Keratinocyte (primary cell): ENCODE measurements around the gene SNX30. TPM values are rescaled to one million over a fixed set of nuclear protein-coding genes. Genes with fewer than 3 reads are reported as not detected.

ENCODE experiments used
- DNase-seq: peaks from one replicate; pipeline ENCODE4 v3.0.0-alpha.2; 2011; ENCODE audit warnings: low read depth, missing footprints, low spot score
- FAIRE-seq: peaks from 2 replicates; lab custom pipeline; 2011; peaks lifted over from hg19 to GRCh38; lab: Jason Lieb, UNC
- H2AFZ ChIP-seq: 2 replicates; pipeline ENCODE4 v1.6.0; 2012; ENCODE audit warnings: low read length, control low read depth, inconsistent platforms; ENCODE audit not compliant: control insufficient read depth
- H3K27ac ChIP-seq: 2 replicates; pipeline ENCODE4 v1.5.1; 2011; ENCODE audit warnings: low read length; ENCODE audit not compliant: control insufficient read depth, insufficient read depth
- H3K27me3 ChIP-seq: 3 replicates; pipeline ENCODE4 v1.6.0; 2011; ENCODE audit warnings: low read length; ENCODE audit not compliant: control insufficient read depth, insufficient read depth; ENCODE audit errors: extremely low read depth
- H3K36me3 ChIP-seq, 2 experiments: 2 replicates in 1 of 2; 3 replicates in 1 of 2; pipeline ENCODE4 v1.5.1; 2011; ENCODE audit warnings: low read length in 2 of 2, mild to moderate bottlenecking in 1 of 2; ENCODE audit not compliant: control insufficient read depth in 2 of 2, insufficient read depth in 2 of 2; ENCODE audit errors: extremely low read depth in 1 of 2
- H3K4me1 ChIP-seq: 3 replicates; pipeline ENCODE4 v1.5.1; 2011; ENCODE audit warnings: low read length; ENCODE audit not compliant: control insufficient read depth, insufficient read depth; ENCODE audit errors: extremely low read depth
- H3K4me2 ChIP-seq: 3 replicates; pipeline ENCODE4 v1.6.0; 2011; ENCODE audit warnings: low read depth, low read length; ENCODE audit not compliant: control insufficient read depth, insufficient read depth; ENCODE audit errors: extremely low read depth
- H3K4me3 ChIP-seq, 3 experiments: fragments of 200-600 bp in 1 of 3; sonication (generic) in 1 of 3; 2 replicates in 2 of 3; 3 replicates in 1 of 3; pipeline ENCODE4 v1.5.1; 2011 to 2016; ENCODE audit warnings: low read length in 3 of 3, mild to moderate bottlenecking in 3 of 3, control low read depth in 2 of 3, inconsistent platforms in 1 of 3, low read depth in 1 of 3, mixed read lengths in 1 of 3, mixed run types in 1 of 3, moderate library complexity in 1 of 3; ENCODE audit not compliant: control insufficient read depth in 2 of 3, insufficient read depth in 2 of 3; ENCODE audit errors: extremely low read depth in 1 of 3
- H3K79me2 ChIP-seq: 2 replicates; pipeline ENCODE4 v1.6.0; 2012; ENCODE audit warnings: low read length; ENCODE audit not compliant: control insufficient read depth, insufficient read depth
- H3K9ac ChIP-seq: 3 replicates; pipeline ENCODE4 v1.6.0; 2011; ENCODE audit warnings: low read length; ENCODE audit not compliant: control insufficient read depth, insufficient read depth; ENCODE audit errors: extremely low read depth
- H3K9me1 ChIP-seq: 3 replicates; pipeline ENCODE4 v1.6.0; 2011; ENCODE audit warnings: low read length; ENCODE audit not compliant: control insufficient read depth, insufficient read depth; ENCODE audit errors: extremely low read depth
- H3K9me3 ChIP-seq: 2 replicates; pipeline ENCODE4 v1.5.1; 2012; ENCODE audit warnings: low read depth, low read length; ENCODE audit not compliant: control insufficient read depth
- H4K20me1 ChIP-seq: 3 replicates; pipeline ENCODE4 v1.6.0; 2011; ENCODE audit warnings: low read length; ENCODE audit not compliant: control insufficient read depth, insufficient read depth; ENCODE audit errors: extremely low read depth
- CTCF ChIP-seq, 3 experiments: IDR thresholded peaks in 1 of 3; conservative IDR thresholded peaks in 1 of 3; optimal IDR thresholded peaks in 1 of 3; 2 replicates in 2 of 3; 3 replicates in 1 of 3; pipeline versions ENCODE3 to v1.5.1; 2011; ENCODE audit warnings: low read length in 3 of 3, mild to moderate bottlenecking in 3 of 3, moderate library complexity in 2 of 3, control low read depth in 1 of 3, inconsistent platforms in 1 of 3; ENCODE audit not compliant: insufficient read depth in 2 of 3; ENCODE audit errors: extremely low read depth in 1 of 3
- EZH2 ChIP-seq: IDR thresholded peaks from one replicate; pipeline ENCODE4 v1.6.1; 2012; ENCODE audit warnings: inconsistent platforms, mild to moderate bottlenecking, low read length, moderate library complexity
- dilution Hi-C: fragments of 300-500 bp; cut with MboI; formaldehyde crosslinking; loops from one replicate; pipeline ENCODE4 v1.7.0; 2020; ENCODE audit warnings: low sequenced_read_pairs; ENCODE audit not compliant: extremely low pct_ligation_motif_present
- polyA plus RNA-seq, 5 experiments: library from polyadenylated mRNA; depleted of rRNA in 3 of 5; stranded (reverse) in 3 of 5; stranded (forward) in 1 of 5; unstranded in 1 of 5; fragments of >200 nt; gene quantifications; 1 replicate in 1 of 5; 2 replicates in 3 of 5; 3 replicates in 1 of 5; pipeline versions ENCODE4 v1.2.1 to v1.2.3, GENCODE V29; 2011 to 2012; ENCODE audit warnings: missing spikeins in 2 of 5, low read depth in 1 of 5, low replicate concordance in 1 of 5

Gene SNX30
- polyA plus RNA-seq, 1 donor (not counting 4 experiments of a cell fraction or from before 2014, with no cell fraction given), result 9.0 TPM

- dilution Hi-C loops, result no loop called here
- H3K9ac ChIP-seq, result no peak overlapping the region
- no peak for TF ChIP-seq EZH2
- no peak for TF ChIP-seq CTCF (optimal IDR thresholded peaks at IDR 0.05 in 1 of 3, IDR thresholded peaks at IDR 0.05 in 1 of 3, conservative IDR thresholded peaks at IDR 0.05 in 1 of 3; ENCODE audit: extremely low read depth in 1 of 3, insufficient read depth in 2 of 3, low read length in 3 of 3)
- no peaks in the 10 kb centered on the region for H3K79me2 ChIP-seq
- no peak overlapping the region for H3K4me2 ChIP-seq
- H3K36me3 ChIP-seq, result no peaks in the 10 kb centered on the region
- FAIRE-seq (peak; percentile 71), DNase-seq (no peak)
- H3K9me1 ChIP-seq, result no peaks in the 10 kb centered on the region
- no peak overlapping the region for H2AFZ ChIP-seq
- H3K9me3 ChIP-seq, result no peaks in the 10 kb centered on the region
- H3K4me1 ChIP-seq, result no peaks in the 10 kb centered on the region
- H3K27me3 ChIP-seq, result peaks cover 20% of the 10 kb centered on the region
- no peak overlapping the region for H3K27ac ChIP-seq
- no peaks in the 10 kb centered on the region for H4K20me1 ChIP-seq
- H3K4me3 ChIP-seq, result no peak overlapping the region
Measured at GRCh38 chr9:112894041-112894440, 143.5 kb downstream of the SNX30 start.

- Histone ChIP-seq H2AFZ (no peak overlapping the region), H3K9me1 (no peaks in the 10 kb centered on the region), H3K4me1 (no peaks in the 10 kb centered on the region), H3K27ac (no peak overlapping the region), H3K27me3 (peaks cover 18% of the 10 kb centered on the region), H3K9ac (no peak overlapping the region), H3K36me3 (no peaks in the 10 kb centered on the region), H3K79me2 (no peaks in the 10 kb centered on the region), H3K9me3 (no peaks in the 10 kb centered on the region), H4K20me1 (no peaks in the 10 kb centered on the region), H3K4me3 (no peak overlapping the region), H3K4me2 (no peak overlapping the region)
- no peak for FAIRE-seq
- DNase-seq, result no peak
- TF ChIP-seq EZH2 (no peak), CTCF (optimal IDR thresholded peaks at IDR 0.05 in 1 of 3, IDR thresholded peaks at IDR 0.05 in 1 of 3, conservative IDR thresholded peaks at IDR 0.05 in 1 of 3; ENCODE audit: extremely low read depth in 1 of 3, insufficient read depth in 2 of 3, low read length in 3 of 3) (no peak)
- dilution Hi-C loops, result no loop called here
Measured at GRCh38 chr9:112894699-112895098, 144.1 kb downstream of the SNX30 start.
